ENCODE results near the gene SOX13.

Gene SOX13

DNA sequence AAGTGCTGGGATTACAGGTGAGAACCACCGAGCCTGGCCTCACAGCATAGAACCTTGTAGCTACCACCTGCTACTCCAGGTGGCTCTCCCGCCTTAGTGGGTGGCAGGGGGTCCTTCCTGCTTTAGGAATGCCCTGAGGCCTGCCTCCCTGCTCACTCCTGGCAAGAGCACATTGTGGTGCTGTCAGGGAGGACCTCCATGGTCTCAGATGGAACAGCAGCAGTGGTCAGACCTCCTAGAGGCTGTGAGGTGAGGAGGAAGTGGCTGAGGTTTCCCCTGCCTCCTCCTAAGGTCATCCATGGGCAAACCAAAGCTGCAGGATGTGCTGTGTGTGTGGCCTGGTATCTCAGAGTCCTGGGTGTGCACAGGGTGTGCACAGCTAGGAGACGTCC is 6.7 kb downstream of the SOX13 start:
- Histone ChIP-seq H3K27me3 (ENCODE audit: insufficient read depth, poor library complexity, severe bottlenecking) (peaks cover 32% of the 10 kb centered on the region), H3K27ac (replicated peaks) (no peak overlapping the region), H3K4me3 (replicated peaks; ENCODE audit: insufficient read depth, low read length) (no peak overlapping the region)
- no peak for DNase-seq (ENCODE audit: low read depth in 1 of 2, low spot score in 1 of 2)
- no peak for TF ChIP-seq SPI1 (IDR thresholded peaks at IDR 0.05; ENCODE audit: borderline replicate concordance, low read depth)
- TF ChIP-seq, protein P1, sequence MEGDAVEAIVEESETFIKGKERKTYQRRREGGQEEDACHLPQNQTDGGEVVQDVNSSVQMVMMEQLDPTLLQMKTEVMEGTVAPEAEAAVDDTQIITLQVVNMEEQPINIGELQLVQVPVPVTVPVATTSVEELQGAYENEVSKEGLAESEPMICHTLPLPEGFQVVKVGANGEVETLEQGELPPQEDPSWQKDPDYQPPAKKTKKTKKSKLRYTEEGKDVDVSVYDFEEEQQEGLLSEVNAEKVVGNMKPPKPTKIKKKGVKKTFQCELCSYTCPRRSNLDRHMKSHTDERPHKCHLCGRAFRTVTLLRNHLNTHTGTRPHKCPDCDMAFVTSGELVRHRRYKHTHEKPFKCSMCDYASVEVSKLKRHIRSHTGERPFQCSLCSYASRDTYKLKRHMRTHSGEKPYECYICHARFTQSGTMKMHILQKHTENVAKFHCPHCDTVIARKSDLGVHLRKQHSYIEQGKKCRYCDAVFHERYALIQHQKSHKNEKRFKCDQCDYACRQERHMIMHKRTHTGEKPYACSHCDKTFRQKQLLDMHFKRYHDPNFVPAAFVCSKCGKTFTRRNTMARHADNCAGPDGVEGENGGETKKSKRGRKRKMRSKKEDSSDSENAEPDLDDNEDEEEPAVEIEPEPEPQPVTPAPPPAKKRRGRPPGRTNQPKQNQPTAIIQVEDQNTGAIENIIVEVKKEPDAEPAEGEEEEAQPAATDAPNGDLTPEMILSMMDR (IDR thresholded peaks at IDR 0.05; ENCODE audit: insufficient read depth, low read length), result no peak
- no peak for TF ChIP-seq GABPA (IDR thresholded peaks at IDR 0.05; ENCODE audit: low read depth)
- TF ChIP-seq, protein P2, sequence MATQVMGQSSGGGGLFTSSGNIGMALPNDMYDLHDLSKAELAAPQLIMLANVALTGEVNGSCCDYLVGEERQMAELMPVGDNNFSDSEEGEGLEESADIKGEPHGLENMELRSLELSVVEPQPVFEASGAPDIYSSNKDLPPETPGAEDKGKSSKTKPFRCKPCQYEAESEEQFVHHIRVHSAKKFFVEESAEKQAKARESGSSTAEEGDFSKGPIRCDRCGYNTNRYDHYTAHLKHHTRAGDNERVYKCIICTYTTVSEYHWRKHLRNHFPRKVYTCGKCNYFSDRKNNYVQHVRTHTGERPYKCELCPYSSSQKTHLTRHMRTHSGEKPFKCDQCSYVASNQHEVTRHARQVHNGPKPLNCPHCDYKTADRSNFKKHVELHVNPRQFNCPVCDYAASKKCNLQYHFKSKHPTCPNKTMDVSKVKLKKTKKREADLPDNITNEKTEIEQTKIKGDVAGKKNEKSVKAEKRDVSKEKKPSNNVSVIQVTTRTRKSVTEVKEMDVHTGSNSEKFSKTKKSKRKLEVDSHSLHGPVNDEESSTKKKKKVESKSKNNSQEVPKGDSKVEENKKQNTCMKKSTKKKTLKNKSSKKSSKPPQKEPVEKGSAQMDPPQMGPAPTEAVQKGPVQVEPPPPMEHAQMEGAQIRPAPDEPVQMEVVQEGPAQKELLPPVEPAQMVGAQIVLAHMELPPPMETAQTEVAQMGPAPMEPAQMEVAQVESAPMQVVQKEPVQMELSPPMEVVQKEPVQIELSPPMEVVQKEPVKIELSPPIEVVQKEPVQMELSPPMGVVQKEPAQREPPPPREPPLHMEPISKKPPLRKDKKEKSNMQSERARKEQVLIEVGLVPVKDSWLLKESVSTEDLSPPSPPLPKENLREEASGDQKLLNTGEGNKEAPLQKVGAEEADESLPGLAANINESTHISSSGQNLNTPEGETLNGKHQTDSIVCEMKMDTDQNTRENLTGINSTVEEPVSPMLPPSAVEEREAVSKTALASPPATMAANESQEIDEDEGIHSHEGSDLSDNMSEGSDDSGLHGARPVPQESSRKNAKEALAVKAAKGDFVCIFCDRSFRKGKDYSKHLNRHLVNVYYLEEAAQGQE (IDR thresholded peaks at IDR 0.05; ENCODE audit: insufficient replicate concordance, low read depth), result no peak
- TF ChIP-seq POLR2AphosphoS5 (IDR thresholded peaks at IDR 0.05; ENCODE audit: low read depth), result no peak

DNA sequence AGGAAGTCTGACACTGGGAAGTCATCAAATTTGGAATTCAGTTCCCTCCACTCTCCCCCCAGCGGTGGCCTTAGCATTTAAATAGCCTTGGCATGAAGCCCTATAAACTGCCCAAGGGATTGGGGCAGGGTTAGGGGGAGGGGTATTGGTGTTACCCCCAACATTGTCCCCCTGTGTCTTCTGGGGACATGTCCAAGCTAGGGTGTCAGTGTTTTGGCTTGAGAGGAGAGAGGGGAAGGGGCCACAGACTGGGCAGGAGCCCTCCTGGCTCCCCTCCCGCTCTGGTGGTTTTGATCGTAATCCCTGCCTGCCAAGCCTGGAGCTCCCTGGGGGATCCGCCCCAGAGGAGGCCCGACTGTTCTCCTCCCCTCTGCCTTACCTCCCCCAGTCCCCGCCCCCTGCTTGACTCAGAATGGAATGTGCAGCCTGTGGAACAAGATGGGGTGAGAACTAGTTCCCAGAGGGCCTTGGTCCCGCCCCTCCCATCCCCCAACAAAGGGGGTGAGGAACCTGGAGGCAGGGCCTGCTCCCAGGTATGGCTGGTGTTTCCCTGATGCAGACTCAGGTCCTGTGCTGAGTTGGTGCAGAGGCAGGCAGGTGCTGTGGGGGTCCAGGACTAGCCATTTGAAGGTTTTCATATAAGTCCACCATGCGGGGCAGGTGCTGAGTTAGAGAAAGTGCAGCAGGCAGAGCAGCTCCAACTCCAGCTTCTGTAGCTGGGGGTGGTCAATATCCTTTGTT is 7.4 kb downstream of the SOX13 start:
- Histone ChIP-seq H3K27me3 (ENCODE audit: insufficient read depth, poor library complexity, severe bottlenecking) (peaks cover 26% of the 10 kb centered on the region), H3K4me3 (replicated peaks; ENCODE audit: insufficient read depth, low read length) (no peak overlapping the region), H3K27ac (replicated peaks) (no peak overlapping the region)
- no peak for DNase-seq (ENCODE audit: low read depth in 1 of 2, low spot score in 1 of 2)
- no peak for TF ChIP-seq SPI1 (IDR thresholded peaks at IDR 0.05; ENCODE audit: borderline replicate concordance, low read depth)
- TF ChIP-seq, protein P1 (IDR thresholded peaks at IDR 0.05; ENCODE audit: insufficient read depth, low read length), result no peak
- no peak for TF ChIP-seq GABPA (IDR thresholded peaks at IDR 0.05; ENCODE audit: low read depth)
- no peak for TF ChIP-seq POLR2AphosphoS5 (IDR thresholded peaks at IDR 0.05; ENCODE audit: low read depth)
- TF ChIP-seq, protein P2 (IDR thresholded peaks at IDR 0.05; ENCODE audit: insufficient replicate concordance, low read depth), result no peak

DNA sequence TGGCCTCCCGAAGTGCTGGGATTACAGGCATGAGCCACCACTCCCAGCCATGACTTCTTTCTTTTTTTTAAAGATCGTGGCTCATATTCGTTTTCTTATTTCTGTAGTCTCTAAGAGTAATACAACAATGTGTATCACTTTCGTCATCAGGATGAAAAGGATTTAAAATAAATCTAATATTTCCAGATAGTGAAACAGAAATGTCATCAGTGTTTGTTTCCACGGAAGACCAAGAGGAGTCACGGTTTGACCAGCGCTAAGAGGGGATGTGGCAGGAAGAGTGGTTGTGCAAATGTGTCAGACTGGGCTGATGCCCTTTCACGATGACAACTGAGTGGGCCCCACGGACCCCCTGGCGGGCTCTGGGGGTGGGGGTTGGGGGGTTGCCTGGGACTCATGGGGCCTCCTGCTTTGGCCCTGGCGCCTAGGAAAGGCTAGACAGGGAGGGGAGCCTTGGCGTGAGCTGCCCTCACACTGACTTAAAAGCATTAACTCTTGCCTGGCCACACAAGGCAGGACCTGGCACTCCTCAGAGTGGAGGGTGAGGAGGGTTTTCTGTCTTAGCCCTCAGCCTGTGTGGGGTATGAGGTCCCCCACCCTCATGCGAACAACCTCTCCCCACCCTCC is 8.4 kb downstream of the SOX13 start:
- TF ChIP-seq GABPA (IDR thresholded peaks at IDR 0.05; ENCODE audit: low read depth) (no peak), SPI1 (IDR thresholded peaks at IDR 0.05; ENCODE audit: borderline replicate concordance, low read depth) (no peak), POLR2AphosphoS5 (IDR thresholded peaks at IDR 0.05; ENCODE audit: low read depth) (no peak)
- TF ChIP-seq, protein P2 (IDR thresholded peaks at IDR 0.05; ENCODE audit: insufficient replicate concordance, low read depth), result no peak
- TF ChIP-seq, protein P1 (IDR thresholded peaks at IDR 0.05; ENCODE audit: insufficient read depth, low read length), result no peak
- H3K27ac ChIP-seq (replicated peaks), result no peak overlapping the region
- DNase-seq (ENCODE audit: low read depth in 1 of 2, low spot score in 1 of 2), result no peak
- peaks cover 17% of the 10 kb centered on the region for H3K27me3 ChIP-seq (ENCODE audit: insufficient read depth, poor library complexity, severe bottlenecking)
- H3K4me3 ChIP-seq (replicated peaks; ENCODE audit: insufficient read depth, low read length), result no peak overlapping the region
